ENCODE results near the gene SDHAF1.

DNA sequence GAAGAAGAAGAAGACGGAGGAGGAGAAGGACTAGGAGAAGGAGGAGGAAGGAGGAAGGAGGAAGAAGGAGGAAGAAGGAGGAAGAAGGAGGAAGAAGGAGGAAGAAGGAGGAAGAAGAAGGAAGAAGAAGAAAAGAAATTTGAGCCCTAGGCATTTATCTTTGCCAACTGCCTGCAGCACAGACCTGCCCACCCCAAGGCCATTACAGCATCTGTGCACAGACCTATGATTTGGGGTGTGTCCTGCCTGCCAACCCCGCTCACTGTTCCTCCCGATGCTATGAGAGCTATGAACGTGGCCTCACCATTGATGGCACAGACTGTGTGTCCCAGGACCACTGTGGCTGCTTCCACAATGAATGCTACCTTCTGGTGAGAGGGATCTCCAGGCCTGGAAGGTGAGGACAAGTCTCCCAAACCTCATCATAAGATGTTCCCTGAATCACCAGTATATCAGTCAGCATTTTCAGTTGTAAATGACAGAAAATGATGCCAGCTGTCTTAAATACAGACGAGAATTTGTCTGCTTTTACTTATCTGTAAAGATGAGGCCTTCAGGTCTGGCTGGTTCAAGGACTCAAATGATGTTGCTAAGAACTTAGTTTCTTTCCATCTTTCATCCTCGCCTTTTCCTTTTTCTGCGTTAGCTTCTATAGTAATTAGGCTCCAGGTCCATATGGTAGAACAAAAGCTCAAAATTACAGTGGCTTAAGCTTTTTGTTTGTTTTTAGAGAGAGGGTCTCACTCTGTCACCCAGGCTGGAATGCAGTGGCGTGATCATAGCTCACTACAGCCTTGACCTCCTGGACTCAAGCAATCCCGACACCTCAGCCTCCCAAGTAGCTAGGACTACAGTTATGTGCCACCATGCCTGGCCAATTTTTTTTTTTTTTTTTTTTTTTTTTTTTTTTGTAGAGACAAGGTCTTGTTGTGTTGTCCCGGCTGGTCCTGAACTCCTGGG, 3.9 kb upstream of the SDHAF1 start:
- TF ChIP-seq, protein P1, sequence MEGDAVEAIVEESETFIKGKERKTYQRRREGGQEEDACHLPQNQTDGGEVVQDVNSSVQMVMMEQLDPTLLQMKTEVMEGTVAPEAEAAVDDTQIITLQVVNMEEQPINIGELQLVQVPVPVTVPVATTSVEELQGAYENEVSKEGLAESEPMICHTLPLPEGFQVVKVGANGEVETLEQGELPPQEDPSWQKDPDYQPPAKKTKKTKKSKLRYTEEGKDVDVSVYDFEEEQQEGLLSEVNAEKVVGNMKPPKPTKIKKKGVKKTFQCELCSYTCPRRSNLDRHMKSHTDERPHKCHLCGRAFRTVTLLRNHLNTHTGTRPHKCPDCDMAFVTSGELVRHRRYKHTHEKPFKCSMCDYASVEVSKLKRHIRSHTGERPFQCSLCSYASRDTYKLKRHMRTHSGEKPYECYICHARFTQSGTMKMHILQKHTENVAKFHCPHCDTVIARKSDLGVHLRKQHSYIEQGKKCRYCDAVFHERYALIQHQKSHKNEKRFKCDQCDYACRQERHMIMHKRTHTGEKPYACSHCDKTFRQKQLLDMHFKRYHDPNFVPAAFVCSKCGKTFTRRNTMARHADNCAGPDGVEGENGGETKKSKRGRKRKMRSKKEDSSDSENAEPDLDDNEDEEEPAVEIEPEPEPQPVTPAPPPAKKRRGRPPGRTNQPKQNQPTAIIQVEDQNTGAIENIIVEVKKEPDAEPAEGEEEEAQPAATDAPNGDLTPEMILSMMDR (IDR thresholded peaks at IDR 0.05) = no peak
- TF ChIP-seq POLR2A (IDR thresholded peaks at IDR 0.05) = no peak
